SK-N-SH treated with all-trans-retinoic acid at 6 μM for 48 hours (cell line): Measurements from ENCODE around the gene SYTL3.
"Not testable (repeated sequence)": the region's sequence is repeated elsewhere in the genome, so short reads cannot be mapped to it uniquely, and the experiment has no call there.

ENCODE experiments used
- ARNTL ChIP-seq: fragments of 450-650 bp; formaldehyde crosslinking; IDR thresholded peaks from 2 replicates; pipeline ENCODE4 v1.5.0; 2020; ENCODE audit warnings: low read depth, mild to moderate bottlenecking, moderate library complexity, borderline replicate concordance
- BACH2 ChIP-seq: fragments of 250-450 bp; sonication (Bioruptor Pico); IDR thresholded peaks from 2 replicates; pipeline ENCODE4 v1.9.0; 2021; ENCODE audit warnings: mild to moderate bottlenecking, borderline replicate concordance
- CSDC2 ChIP-seq: fragments of 250-450 bp; sonication (Bioruptor Pico); IDR thresholded peaks from 2 replicates; pipeline ENCODE4 v1.5.0; 2020; ENCODE audit warnings: mild to moderate bottlenecking, moderate library complexity
- ISL1 ChIP-seq: fragments of 250-450 bp; sonication (Bioruptor Pico); IDR thresholded peaks from 2 replicates; pipeline ENCODE4 v2.1.2; 2022; ENCODE audit warnings: mild to moderate bottlenecking, moderate library complexity
- PPARA ChIP-seq: fragments of 250-450 bp; sonication (Bioruptor Pico); IDR thresholded peaks from 2 replicates; pipeline ENCODE4 v1.5.0; 2020; ENCODE audit warnings: mild to moderate bottlenecking, borderline replicate concordance
- RARB ChIP-seq: fragments of 250-450 bp; sonication (Bioruptor Pico); IDR thresholded peaks from 2 replicates; pipeline ENCODE4 v1.8.0; 2021; ENCODE audit warnings: mild to moderate bottlenecking, moderate library complexity
- TF ChIP-seq, protein P1 (sequence below): fragments of 250-450 bp; sonication (Bioruptor Pico); IDR thresholded peaks from 2 replicates; pipeline ENCODE4 v1.8.0; 2020; ENCODE audit warnings: mild to moderate bottlenecking, moderate library complexity, borderline replicate concordance
- TF ChIP-seq, protein P2 (sequence below): fragments of 250-450 bp; sonication (Bioruptor Pico); IDR thresholded peaks from 2 replicates; pipeline ENCODE4 v1.5.1; 2020; ENCODE audit warnings: low read depth, mild to moderate bottlenecking, moderate library complexity

DNA sequence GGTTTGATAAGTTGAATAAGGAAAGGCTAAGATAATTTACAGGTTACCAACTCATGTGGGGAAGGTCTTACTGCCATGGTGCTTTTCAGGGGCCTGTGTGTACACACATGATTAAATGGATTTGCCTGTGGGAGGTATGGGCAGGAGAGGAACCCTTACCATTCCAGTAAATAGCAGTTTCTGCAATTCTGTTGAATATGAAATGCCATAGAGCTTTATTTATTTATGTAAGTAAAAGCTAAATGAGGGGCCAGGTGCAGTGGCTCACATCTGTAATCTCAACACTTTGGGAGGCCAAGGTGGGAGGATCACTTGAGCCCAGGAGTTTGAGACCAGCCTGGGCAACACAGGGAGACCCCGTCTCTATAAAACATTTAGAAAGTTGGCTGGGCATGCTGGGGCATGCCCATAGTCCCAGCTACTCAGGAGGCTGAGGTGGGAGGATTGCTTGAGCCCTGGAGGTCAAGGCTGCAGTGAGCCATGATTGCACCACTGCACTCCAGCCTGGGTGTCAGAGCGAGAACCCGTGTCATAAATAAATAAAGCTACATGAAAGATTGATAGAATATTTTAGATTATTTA lies 17.2 kb upstream of the SYTL3 start:
- not testable (repeated sequence) for TF ChIP-seq ARNTL (CRISPR knock-in tag); CSDC2 (CRISPR knock-in tag); PPARA; ISL1 (CRISPR knock-in tag); BACH2 (CRISPR knock-in tag); RARB (CRISPR knock-in tag)
- TF ChIP-seq, protein P1, sequence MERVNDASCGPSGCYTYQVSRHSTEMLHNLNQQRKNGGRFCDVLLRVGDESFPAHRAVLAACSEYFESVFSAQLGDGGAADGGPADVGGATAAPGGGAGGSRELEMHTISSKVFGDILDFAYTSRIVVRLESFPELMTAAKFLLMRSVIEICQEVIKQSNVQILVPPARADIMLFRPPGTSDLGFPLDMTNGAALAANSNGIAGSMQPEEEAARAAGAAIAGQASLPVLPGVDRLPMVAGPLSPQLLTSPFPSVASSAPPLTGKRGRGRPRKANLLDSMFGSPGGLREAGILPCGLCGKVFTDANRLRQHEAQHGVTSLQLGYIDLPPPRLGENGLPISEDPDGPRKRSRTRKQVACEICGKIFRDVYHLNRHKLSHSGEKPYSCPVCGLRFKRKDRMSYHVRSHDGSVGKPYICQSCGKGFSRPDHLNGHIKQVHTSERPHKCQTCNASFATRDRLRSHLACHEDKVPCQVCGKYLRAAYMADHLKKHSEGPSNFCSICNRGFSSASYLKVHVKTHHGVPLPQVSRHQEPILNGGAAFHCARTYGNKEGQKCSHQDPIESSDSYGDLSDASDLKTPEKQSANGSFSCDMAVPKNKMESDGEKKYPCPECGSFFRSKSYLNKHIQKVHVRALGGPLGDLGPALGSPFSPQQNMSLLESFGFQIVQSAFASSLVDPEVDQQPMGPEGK (CRISPR knock-in tag), result not testable (repeated sequence)
- TF ChIP-seq, protein P2, sequence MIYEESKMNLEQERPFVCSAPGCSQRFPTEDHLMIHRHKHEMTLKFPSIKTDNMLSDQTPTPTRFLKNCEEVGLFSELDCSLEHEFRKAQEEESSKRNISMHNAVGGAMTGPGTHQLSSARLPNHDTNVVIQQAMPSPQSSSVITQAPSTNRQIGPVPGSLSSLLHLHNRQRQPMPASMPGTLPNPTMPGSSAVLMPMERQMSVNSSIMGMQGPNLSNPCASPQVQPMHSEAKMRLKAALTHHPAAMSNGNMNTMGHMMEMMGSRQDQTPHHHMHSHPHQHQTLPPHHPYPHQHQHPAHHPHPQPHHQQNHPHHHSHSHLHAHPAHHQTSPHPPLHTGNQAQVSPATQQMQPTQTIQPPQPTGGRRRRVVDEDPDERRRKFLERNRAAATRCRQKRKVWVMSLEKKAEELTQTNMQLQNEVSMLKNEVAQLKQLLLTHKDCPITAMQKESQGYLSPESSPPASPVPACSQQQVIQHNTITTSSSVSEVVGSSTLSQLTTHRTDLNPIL, result not testable (repeated sequence)
